Lung (tissue), 12 donors: ENCODE measurements around the gene PLD5. TPM values are rescaled to one million over a fixed set of nuclear protein-coding genes. Genes with fewer than 3 reads are reported as not detected.

ENCODE experiments used
- ATAC-seq: fragments of 200-7000 bp; cut with Tn5 transposase; one replicate; pipeline ENCODE4 v1.9.1; 2020; ENCODE audit warnings: moderate number of reproducible peaks; ENCODE audit not compliant: insufficient read depth, low FRiP score
- DNase-seq, 3 donors: peaks; one replicate each; pipeline ENCODE4 v3.0.0-alpha.2; 2013 to 2017
- H3K27ac ChIP-seq, 2 donors: one replicate each; pipeline ENCODE4 v1.5.1; 2013; ENCODE audit warnings: mild to moderate bottlenecking in 2 of 2, moderate library complexity in 2 of 2, control low read depth in 1 of 2, inconsistent platforms in 1 of 2, low read depth in 1 of 2, low read length in 1 of 2
- H3K27me3 ChIP-seq, 3 donors: one replicate each; pipeline ENCODE4 v1.5.1; 2013; ENCODE audit warnings: low read length in 2 of 3; ENCODE audit not compliant: control insufficient read depth in 3 of 3, insufficient read depth in 3 of 3
- H3K36me3 ChIP-seq, 4 donors: one replicate each; pipeline ENCODE4 v1.5.1; 2013; ENCODE audit warnings: low read length in 4 of 4, mild to moderate bottlenecking in 1 of 4, moderate library complexity in 1 of 4; ENCODE audit not compliant: control insufficient read depth in 4 of 4, insufficient read depth in 4 of 4
- H3K4me1 ChIP-seq, 5 donors: one replicate each; pipeline ENCODE4 v1.5.1; 2013; ENCODE audit warnings: low read length in 5 of 5, mild to moderate bottlenecking in 2 of 5, moderate library complexity in 1 of 5; ENCODE audit not compliant: control insufficient read depth in 5 of 5, insufficient read depth in 5 of 5
- H3K4me3 ChIP-seq: one replicate; pipeline ENCODE4 v1.5.1; 2013; ENCODE audit warnings: mild to moderate bottlenecking, control low read depth, moderate library complexity
- H3K9ac ChIP-seq, 2 donors: one replicate each; pipeline ENCODE4 v1.5.1; 2013; ENCODE audit warnings: low read length in 2 of 2, control low read depth in 1 of 2; ENCODE audit not compliant: insufficient read depth in 1 of 2
- H3K9me3 ChIP-seq, 4 donors: one replicate each; pipeline ENCODE4 v1.5.1; 2013; ENCODE audit warnings: low read length in 3 of 4, mild to moderate bottlenecking in 1 of 4, moderate library complexity in 1 of 4; ENCODE audit not compliant: control insufficient read depth in 4 of 4, insufficient read depth in 3 of 4
- WGBS, 2 donors: extraction: QIAGEN DNeasy Blood & Tissue Kit; methylation state at CpG; one replicate each; pipeline ENCODE4 v1.1.7; 2013; 5-methylcytosine and 5-hydroxymethylcytosine counted together
- polyA plus RNA-seq, 2 donors: library from polyadenylated mRNA; stranded (reverse); fragments of 200-250 nt; gene quantifications; one replicate each; pipeline ENCODE4 v1.2.1, GENCODE V29; 2013
- total RNA-seq, 2 donors: library from RNA; depleted of rRNA in 1 of 2; stranded (reverse); fragments of >200 nt in 1 of 2; gene quantifications; one replicate each; pipeline ENCODE4 v1.2.1, GENCODE V29; 2014 to 2021
- TF ChIP-seq, protein P1 (sequence below): IDR thresholded peaks from 2 replicates; pipeline ENCODE4 v1.5.1; 2012; ENCODE audit warnings: mild to moderate bottlenecking; ENCODE audit errors: control extremely low read depth, extremely low read depth
- donor health status: control.
- donor health status: control.
- donor health status: Bipolar disorder and iron deficiency.
- donor health status: healthy.
- donor health status: DM: yes; HTN: yes; CAD: no.

PLD5 gene
- total and polyA plus RNA-seq, 4 donors = 0.09 to 0.43 (median 0.28) TPM

GRCh38 chr1:242083742-242084141, 440.8 kb downstream of the PLD5 start:
- TF ChIP-seq, protein P1, sequence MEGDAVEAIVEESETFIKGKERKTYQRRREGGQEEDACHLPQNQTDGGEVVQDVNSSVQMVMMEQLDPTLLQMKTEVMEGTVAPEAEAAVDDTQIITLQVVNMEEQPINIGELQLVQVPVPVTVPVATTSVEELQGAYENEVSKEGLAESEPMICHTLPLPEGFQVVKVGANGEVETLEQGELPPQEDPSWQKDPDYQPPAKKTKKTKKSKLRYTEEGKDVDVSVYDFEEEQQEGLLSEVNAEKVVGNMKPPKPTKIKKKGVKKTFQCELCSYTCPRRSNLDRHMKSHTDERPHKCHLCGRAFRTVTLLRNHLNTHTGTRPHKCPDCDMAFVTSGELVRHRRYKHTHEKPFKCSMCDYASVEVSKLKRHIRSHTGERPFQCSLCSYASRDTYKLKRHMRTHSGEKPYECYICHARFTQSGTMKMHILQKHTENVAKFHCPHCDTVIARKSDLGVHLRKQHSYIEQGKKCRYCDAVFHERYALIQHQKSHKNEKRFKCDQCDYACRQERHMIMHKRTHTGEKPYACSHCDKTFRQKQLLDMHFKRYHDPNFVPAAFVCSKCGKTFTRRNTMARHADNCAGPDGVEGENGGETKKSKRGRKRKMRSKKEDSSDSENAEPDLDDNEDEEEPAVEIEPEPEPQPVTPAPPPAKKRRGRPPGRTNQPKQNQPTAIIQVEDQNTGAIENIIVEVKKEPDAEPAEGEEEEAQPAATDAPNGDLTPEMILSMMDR = no peak
- DNase-seq = no peak
- H3K27me3 ChIP-seq = no peaks in the 10 kb centered on the region
- no peak overlapping the region for H3K27ac ChIP-seq
- H3K36me3 ChIP-seq = no peaks in the 10 kb centered on the region
- WGBS, 2 donors = 76 to 77% methylated on average over 2 of the region's 2 CpGs
- no peaks in the 10 kb centered on the region for H3K4me1 ChIP-seq
- no peak overlapping the region for H3K4me3 ChIP-seq
- no peak for ATAC-seq
- no peak overlapping the region for H3K9ac ChIP-seq
- peaks cover 0 to 3% (median 0%) of the 10 kb centered on the region in 4 donors for H3K9me3 ChIP-seq

DNA sequence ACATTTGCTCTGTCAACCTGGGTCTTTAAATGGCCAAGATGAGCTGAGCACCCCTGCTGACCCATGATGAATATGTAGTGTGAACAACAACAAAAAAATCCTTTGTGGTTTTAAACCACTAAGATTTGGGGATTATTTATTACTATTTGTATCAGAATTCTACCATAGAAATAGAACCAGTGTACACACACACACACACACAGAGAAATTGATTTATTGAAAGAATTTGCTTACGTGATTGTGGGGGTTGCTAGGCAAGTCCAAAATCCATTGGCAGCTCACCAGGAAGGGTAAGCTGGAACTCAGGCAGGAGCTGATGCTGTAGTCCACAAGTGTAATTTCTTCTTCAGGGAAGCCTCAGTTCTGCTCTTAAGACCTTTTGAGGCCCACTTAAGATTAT, 443.1 kb downstream of the PLD5 start:
- Histone ChIP-seq H3K4me1 (no peaks in the 10 kb centered on the region), H3K36me3 (no peaks in the 10 kb centered on the region), H3K9me3 (peaks cover 0 to 3% (median 0%) of the 10 kb centered on the region in 4 donors), H3K9ac (no peak overlapping the region), H3K27me3 (no peaks in the 10 kb centered on the region), H3K4me3 (no peak overlapping the region), H3K27ac (no peak overlapping the region)
- TF ChIP-seq, protein P1 = no peak
- ATAC-seq (no peak), DNase-seq (peak in 1 of 3 donors; percentile 2)
- WGBS, 2 donors = 71 to 82% methylated on average over 1 of the region's 1 CpG

- H3K27ac ChIP-seq = no peak overlapping the region
- no peaks in the 10 kb centered on the region for H3K4me1 ChIP-seq
- TF ChIP-seq, protein P1 = no peak
- no peak overlapping the region for H3K4me3 ChIP-seq
- ATAC-seq (no peak), DNase-seq (no peak)
- H3K9me3 ChIP-seq = peaks cover 0 to 2% (median 0%) of the 10 kb centered on the region in 4 donors
- no peaks in the 10 kb centered on the region for H3K27me3 ChIP-seq
- no peak overlapping the region for H3K9ac ChIP-seq
- H3K36me3 ChIP-seq = no peaks in the 10 kb centered on the region
- 88 to 90% methylated on average over 2 of the region's 2 CpGs for WGBS, 2 donors
Measured at GRCh38 chr1:242065813-242066212, 458.7 kb downstream of the PLD5 start.

GRCh38 chr1:242062271-242062670, 462.2 kb downstream of the PLD5 start:
- ATAC-seq = no peak
- no peak overlapping the region for H3K9ac ChIP-seq
- H3K9me3 ChIP-seq = peaks cover 0 to 5% (median 0%) of the 10 kb centered on the region in 4 donors
- 57 to 61% methylated on average over 3 of the region's 3 CpGs for WGBS, 2 donors
- H3K4me3 ChIP-seq = no peak overlapping the region
- TF ChIP-seq, protein P1 = no peak
- no peaks in the 10 kb centered on the region for H3K27me3 ChIP-seq
- no peak overlapping the region for H3K27ac ChIP-seq
- no peak for DNase-seq
- H3K36me3 ChIP-seq = no peaks in the 10 kb centered on the region
- no peaks in the 10 kb centered on the region for H3K4me1 ChIP-seq
